ENCODE results near the gene ELMOD3.
"Not testable (repeated sequence)": the region's sequence is repeated elsewhere in the genome, so short reads cannot be mapped to it uniquely, and the experiment has no call there.

Gene ELMOD3

DNA sequence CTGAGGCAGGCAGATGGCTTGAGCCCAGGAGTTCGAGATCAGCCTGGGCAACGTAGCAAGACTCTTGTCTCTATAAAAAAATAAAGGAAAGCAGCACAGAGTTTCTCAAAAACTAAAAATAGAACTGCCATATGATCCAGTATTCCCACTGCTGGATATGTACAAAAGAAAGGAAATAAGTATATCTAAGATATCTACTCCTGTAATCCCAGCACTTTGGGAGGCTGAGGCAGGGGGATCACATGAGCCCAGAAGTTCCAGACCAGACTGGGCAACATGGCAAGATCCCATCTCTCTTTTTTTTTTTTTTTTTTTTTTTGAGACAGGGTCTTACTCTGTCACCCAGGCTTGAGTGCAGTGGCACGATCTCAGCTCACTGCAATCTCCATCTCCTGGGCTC is 24.9 kb upstream of the ELMOD3 start:
- not testable (repeated sequence) for DNase-seq

- no peak for DNase-seq
Measured at GRCh38 chr2:85330839-85331636, 23.5 kb upstream of the ELMOD3 start.

- not testable (repeated sequence) for DNase-seq
Measured at GRCh38 chr2:85333877-85334276, 20.7 kb upstream of the ELMOD3 start.

DNA sequence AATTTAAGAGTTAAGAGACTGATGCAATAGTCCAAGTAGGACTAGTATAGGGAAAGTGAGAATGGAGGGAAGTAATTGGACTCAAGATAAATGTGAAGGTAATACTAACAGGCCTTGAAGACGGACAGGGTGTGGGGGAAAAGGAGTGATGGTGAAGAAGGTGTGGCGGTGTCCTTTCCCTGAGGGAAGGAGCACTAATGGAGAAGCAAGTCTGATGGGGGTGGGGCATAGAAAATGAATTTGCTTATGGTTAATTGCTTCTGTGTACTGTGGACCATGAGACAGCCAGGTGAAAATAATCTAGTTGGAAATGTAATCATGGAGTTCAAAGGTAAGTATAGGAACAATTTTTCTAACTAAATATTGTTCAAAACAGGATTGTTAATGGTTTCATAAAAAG is 19.6 kb upstream of the ELMOD3 start:
- no peak for DNase-seq

- no peak for DNase-seq
Measured at GRCh38 chr2:85340034-85340892, 14.3 kb upstream of the ELMOD3 start.

- DNase-seq = no peak
Measured at GRCh38 chr2:85341269-85342029, 13.1 kb upstream of the ELMOD3 start.

GRCh38 chr2:85342156-85342555 is 12.4 kb upstream of the ELMOD3 start:
- no peak for DNase-seq

DNA sequence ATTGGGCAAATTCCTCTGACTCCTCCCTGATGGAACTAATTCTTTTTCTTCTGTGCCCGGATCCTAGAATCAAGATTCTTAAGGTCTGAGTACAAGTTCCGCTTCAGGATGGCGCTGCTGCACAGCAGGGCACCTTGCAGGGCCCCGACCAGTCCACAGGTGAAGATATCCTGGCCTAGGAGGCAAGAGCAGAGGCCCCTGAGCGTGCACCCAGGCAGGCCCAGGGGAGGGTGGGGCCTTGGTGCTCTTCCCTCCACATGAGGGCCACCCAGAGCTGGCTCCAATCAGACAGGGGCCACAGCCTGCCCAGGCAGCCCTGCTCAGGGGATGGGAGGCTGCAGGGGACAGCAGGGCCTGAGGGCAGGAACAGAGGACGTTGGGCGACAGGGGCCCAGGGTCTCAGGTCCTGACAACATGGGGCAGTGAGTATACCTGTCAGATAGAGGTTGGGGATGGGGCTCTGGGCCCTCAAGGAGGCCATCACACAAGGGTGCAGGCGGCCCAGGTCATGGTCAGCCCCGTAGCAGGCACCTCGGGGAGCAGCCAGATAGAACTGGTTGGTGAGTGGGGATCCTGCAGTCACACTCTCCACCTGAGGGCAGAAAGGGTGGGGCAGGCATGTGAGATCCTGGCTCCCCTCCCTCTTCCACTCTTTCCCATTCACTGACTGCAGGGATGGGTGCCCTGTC is 11.2 kb upstream of the ELMOD3 start:
- DNase-seq = not testable (repeated sequence)

DNA sequence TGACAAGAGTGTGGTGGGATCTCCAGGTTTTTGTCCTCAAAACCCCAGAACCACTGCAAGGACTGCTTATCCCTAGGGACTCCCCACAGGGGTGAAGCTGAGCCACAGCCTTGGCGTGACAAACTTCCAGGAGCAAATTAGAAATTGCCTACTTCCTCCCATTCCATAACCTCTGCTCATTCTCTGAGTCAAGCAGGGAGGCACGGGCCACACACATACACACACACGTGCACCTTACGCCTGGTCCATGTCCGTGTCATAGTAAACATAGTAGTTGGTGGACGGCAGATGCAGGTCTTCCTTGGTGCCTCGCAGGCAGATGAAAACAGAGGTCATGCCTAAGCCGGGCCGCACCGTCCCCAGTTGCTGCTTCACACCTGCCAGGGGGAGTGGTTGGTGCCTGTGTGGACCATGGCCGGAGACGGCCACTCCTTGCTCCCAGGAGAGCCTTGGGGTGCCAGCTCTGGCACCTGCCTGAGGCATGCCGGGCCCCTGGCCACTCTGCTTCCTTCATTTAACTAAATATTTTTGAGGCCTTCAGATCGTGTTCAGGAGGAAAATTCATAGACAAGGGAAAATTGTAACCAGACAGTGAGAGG is 10.1 kb upstream of the ELMOD3 start:
- no peak for DNase-seq

GRCh38 chr2:85347599-85347998 is 7.0 kb upstream of the ELMOD3 start:
- no peak for DNase-seq

- DNase-seq = no peak
Measured at GRCh38 chr2:85353876-85354285, 688 bp upstream of the ELMOD3 start.

DNA sequence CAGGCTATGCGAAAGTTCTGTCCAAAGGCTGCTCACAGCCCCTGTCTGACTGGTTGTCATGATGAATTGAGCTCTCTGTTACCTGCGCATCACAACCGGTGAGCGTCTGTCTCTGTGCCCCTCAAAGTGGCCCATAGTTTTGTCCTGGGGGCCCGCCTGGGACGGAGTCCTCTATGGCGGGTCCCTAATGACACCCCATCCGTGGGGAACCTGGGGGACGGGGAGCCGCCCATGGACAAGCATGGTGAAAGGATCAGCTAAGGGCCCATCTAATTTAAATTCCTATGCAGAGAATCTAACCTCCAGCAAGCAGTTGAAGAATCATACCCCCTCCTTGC is 473 bp downstream of the ELMOD3 start:
- no peak for DNase-seq

- no peak for DNase-seq
Measured at GRCh38 chr2:85355521-85355920, 952 bp downstream of the ELMOD3 start.

- no peak for DNase-seq
Measured at GRCh38 chr2:85356186-85356585, 1.6 kb downstream of the ELMOD3 start.

- no peak for DNase-seq
Measured at GRCh38 chr2:85357736-85358135, 3.2 kb downstream of the ELMOD3 start.

DNA sequence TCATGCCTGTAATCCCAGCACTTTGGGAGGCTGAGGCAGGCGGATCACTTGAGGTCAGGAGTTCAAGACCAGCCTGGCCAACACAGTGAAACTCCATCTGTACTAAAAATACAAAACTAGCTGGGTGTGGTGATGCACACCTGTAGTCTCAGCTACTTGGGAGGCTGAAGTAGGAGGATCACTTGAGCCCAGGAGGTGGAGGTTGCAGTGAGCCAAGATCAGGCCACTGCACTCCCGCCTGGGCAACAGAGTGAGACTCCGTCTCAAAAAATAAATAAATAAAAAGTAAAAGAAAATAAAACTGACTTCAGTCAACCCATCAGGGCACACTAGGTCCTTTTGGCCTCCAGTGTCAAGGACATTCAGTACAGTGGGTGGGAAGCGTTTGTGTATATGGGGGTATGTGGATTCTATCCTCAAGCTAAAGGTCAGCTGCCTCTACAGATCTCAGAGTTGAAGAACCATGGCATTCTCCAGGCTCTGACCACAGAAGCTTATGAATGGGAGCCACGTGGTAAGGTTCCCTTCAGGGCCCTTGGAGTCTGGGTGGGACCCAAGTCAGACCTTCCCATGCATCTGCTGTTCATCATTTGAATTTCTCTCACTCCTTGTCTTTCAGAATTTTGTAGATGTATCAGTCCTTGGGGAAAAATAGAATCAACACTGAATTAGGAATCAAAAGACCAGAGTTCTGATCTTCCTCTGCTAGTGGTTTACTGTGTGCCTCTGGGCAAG is 8.3 kb downstream of the ELMOD3 start:
- not testable (repeated sequence) for DNase-seq

DNA sequence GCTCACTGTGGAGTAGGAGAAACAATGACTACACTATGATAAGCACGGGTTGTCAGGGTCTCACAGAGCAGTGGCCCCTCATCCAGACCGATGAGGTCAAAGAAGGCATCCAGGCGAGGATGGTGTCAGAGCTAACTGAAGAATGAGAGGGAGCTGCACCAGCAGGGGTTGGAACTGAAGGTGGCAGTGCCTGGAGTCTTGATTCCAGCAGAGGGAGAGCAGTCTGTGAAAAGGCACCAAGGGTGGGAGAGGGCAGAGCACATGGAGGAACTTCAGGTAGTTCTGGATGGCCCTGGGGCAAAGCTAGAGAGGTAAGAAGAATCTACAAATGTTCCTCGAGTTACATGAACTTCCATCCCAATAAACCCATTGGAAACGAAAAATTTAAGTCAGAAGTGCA is 12.6 kb downstream of the ELMOD3 start:
- DNase-seq = no peak

DNA sequence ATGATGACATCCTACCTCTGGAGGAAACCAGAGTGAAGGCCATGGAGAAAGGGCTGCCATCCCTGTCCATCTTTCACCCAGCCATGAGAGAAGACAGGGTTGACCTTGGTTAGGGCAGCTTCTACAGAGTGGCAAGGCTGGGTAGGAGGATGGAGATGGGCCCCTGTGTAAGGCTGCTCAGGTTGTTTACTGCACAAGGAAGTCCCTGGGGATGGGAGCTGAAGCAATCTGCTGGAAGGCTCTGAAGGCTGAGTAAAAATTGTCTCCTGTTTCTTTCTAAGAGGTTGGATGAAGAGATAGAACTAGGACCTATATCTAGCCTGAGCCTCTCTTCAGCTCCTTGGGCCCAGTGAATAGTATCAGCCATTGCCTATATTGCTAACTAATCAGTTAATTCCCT is 14.4 kb downstream of the ELMOD3 start:
- DNase-seq = no peak

- DNase-seq = no peak
Measured at GRCh38 chr2:85369500-85369899, 14.9 kb downstream of the ELMOD3 start.

- DNase-seq = no peak
Measured at GRCh38 chr2:85371045-85371444, 16.5 kb downstream of the ELMOD3 start.

DNA sequence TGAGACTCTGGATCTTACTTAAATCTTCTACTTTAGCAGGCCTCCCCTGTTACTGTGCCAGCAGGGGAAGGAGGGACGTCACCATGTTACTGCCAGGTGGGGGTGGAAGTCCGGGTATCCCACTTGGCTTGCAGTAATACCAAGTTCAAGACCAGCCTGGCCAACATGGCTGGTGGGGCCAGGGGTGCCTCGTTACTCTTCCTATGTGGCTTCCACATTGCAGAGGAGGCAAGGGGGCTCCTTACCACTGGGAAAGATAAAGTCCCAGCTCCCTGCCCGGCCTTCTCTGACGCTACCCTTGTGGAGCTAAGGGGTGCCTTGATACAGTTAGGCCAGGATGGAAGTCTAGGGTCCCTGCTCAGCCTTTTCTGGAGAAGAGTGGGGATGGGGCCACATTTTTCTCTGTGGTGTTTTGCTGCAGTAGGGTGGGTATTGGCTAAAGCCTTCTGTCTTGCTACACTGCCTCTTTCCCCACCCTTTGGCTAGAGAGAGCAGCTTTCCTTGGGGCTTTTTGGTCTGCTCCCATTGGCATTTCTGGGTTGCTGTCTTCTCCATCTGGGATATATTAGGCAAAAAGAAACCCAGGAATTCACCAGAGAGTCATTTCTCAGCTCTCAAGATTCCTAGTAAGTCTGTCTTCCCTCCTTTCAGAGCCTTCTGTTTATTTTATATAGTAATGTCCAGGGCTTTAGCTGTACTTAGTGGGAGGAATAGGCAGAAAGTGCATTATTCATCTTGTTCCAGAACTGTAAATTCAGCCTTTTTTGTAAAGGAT is 21.9 kb downstream of the ELMOD3 start:
- DNase-seq = no peak

All from DMS153 (cell line).